NCI-H774 (cell line): ENCODE measurements around the gene DUSP22.
"Not testable (repeated sequence)": the region's sequence is repeated elsewhere in the genome, so short reads cannot be mapped to it uniquely, and the experiment has no call there.

Source experiments
- DNase-seq: peaks from one replicate; lab custom pipeline; 2025; lab: John Stamatoyannopoulos, UW

DUSP22 gene

DNA sequence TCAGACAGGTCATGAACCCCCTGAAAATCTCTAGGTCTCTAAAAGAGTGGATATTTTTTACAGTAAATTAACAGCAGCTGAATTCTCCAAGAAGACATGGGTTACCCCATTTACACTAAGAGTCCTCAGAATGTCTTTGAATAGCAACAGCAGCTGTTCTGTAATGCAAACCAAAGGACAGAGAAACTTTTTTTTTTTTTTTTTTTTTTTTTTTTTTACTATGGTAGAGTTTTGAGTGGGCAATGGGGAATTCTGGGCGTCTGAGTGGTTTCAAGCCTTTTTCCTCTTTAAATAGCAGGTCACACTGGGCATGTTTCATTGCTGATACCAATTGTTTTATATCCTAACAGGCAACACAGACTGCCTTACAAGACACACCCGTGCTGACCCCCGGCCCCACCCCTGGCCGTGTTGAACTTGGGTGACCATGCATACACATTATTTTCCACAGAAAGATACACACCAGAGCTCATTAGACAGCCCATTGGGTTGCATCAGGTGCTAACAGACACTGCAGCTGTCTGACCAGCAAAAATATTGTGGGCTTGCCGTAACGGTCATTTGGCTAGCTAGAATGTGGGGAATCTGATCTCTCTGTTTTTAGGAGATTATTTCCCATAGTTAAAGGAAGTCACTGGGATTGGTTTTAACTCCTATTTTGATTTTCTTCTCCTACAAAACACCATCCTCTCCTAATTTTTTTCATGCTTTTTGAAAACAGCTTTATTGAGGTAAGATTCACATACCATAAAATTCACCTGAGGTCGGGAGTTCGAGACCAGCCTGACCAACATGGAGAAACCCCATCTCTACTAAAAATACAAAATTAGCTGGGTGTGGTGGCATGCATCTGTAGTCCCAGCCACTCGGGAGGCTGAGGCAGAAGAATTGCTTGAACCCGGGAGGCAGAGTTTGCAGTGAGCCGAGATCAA, 72.6 kb downstream of the DUSP22 start:
- no peak for DNase-seq

DNA sequence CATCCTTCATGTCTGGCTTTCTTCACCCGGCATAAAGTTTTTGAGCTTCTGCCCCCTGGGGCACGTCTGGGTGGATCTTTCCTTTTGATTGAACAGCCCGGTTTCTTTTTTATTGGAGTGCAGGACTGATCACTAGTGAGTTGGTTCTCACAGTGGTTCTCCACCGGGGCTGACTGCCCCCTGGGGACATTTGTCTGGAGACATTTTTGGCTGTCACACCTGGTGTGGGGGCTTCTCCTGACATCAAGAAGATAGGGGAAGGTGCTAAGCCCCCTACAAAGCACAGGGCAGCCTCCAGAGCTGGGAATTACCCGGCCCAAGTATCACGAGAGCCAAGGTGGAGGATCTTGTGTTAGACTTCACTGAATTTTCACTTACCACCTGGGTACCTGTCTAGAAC, 73.5 kb downstream of the DUSP22 start:
- no peak for DNase-seq

DNA sequence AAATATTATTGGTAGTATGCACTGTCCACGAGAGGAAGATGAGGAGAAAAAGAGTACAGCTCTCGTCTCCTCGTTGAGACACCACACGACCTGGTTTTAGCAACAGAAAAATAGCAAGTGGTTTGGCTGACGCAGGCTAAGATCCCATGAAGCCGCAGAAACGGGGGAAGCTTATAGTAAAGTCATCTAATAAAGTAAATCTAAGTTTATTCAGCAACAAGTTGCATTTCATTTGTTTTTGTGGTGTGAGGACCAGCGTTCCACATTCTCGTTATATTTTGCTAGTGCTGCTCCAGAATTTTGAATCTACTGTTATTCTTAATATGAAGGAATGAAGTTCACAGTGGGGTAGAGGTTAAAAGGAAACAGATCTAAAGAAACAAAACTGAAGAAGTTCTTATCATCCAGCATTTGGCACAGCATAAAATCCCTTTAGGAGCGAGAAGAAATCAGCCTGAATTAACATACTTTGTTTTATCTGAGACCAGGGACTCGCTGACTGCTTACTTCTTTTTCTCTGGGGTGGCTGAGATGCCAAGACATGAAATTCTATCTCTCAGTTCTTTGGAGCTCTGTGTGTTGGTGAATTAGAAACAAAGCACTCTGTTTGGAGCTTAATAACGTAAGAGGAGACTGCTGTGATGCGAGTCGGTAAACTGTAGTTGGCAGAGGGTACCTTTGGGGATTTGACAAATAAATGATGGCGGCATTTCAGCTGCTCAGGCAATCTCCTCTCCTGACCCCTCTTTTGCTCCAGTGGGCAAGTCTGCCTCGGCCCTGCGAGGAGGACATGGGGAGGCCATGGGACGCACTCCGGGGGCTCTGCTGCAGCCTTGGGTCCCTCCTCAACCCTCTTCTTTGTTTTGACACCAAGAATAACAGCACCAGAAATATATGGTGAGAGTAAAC, 74.4 kb downstream of the DUSP22 start:
- DNase-seq = no peak

DNA sequence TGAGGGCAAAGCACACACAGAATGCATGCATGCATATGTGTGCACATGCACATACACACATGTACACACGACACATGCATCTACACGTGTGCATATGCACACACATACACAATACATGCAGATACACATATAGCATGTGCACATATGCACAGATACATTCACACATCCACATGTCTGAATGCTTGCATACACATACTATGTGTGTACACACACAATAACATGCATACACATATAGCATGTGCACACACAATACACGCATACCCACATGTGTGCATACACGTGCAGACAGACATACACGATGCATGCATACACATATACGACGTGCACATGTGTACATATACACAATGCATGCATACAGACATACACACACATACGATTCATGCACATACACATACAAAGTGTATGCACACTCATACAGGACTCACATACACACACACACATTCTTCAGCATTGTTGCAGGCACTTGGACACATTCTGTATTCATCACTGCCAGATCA, 75.1 kb downstream of the DUSP22 start:
- no peak for DNase-seq

DNA sequence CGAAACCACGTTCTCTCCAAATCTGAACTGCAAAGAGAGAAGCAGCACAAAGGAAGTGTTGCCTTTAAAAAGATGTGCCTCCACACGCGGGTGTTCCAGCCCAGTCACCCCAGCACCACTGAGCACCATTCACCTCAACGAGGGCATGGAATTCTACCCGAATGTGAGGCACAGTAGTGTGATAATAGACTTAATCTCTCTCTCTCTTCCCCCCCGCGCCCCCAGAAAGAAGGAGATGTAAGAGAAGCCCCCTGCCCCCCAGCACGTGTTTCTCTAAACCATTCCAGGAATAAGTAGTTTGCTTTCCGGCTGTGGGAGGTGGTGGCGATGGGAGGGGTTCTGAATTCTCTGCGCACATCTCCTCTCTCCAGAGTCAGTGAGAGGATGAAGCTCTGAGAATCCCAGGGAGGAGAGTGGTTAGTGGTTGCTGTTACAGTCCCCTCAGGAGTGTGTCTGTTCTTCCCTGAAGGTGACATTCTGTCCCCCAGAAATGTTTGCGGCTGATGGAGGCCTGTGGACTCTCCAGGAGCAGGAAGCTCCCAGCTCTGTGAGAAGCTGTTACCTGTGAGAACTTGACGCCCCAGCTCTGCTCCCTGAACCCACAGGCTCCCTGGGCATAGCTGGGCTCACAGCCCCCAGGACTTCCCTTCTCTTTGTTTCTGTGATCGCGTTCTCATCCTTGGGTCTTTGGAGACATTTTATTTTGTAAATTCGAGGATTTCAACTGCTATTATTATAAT, 75.8 kb downstream of the DUSP22 start:
- DNase-seq = no peak

DNA sequence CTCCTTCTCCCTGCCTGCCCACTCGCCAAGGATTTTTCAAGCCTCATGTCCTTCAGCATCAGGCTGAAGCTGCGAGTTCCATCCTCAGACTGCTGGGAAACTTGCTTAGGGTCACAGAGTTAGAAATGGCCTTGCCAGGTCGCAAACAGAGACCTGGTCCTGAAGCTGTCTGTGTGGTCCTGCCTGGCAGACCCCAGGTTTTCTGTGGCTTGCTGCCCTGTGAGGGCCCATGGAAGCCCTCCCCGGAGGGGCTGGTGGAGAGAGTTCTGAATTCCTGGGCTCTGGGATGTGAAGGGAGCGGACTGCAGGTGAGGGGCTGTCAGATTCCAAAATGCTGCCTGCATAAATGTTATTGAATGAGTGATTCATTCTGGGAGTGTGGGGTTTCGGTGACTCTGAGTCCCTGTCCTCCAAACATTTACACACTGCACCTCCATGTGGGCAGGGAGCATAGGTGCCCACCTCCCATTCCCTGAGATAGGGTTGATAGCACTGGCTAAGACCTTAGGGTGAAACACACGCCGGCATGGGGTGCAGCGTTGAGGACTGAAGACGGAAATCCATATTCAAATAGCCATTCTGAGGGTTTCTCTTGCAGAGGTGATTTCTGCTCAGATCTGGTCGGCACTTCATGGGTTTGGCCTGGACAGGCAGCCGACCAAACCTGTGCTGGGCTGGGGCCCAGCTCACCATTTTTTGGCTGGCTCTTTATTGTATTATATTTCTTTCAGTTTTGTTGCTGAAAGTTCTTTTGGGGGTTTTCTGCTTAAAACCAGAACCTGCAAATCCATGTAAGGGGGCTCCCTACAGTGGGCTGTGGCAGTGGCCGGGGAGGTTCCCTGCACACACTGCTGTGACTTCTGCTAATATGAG, 77.5 kb downstream of the DUSP22 start:
- no peak for DNase-seq

DNA sequence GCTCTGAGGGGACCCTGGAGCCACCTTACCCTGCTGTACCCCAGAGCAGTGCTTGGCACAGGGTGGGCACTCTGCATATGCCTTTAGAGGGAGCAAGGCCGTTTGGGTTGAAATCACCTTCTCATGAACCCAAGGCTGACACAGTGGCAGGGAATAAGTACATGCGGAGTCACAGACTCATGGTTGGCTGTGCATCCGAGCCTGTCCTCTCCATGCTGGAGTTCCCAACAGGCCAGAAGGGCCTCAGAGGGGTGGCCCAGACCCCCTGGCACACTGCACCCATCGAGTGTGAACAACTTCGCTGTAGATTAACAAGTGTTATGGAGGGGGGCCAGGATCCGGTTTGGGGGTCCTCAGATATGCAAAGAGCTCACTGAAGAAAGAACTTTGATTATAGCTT, 78.3 kb downstream of the DUSP22 start:
- DNase-seq = no peak

DNA sequence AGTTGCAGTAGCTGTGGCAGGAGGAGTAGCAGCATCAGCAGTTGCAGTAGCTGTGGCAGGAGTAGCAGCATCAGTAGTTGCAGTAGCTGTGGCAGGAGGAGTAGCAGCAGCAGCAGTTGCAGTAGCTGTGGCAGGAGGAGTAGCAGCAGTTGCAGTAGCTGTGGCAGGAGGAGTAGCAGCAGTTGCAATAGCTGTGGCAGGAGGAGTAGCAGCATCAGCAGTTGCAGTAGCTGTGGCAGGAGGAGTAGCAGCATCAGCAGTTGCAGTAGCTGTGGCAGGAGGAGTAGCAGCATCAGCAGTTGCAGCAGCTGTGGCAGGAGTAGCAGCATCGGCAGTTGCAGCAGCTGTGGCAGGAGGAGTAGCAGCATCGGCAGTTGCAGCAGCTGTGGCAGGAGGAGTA, 79.6 kb downstream of the DUSP22 start:
- not testable (repeated sequence) for DNase-seq

DNA sequence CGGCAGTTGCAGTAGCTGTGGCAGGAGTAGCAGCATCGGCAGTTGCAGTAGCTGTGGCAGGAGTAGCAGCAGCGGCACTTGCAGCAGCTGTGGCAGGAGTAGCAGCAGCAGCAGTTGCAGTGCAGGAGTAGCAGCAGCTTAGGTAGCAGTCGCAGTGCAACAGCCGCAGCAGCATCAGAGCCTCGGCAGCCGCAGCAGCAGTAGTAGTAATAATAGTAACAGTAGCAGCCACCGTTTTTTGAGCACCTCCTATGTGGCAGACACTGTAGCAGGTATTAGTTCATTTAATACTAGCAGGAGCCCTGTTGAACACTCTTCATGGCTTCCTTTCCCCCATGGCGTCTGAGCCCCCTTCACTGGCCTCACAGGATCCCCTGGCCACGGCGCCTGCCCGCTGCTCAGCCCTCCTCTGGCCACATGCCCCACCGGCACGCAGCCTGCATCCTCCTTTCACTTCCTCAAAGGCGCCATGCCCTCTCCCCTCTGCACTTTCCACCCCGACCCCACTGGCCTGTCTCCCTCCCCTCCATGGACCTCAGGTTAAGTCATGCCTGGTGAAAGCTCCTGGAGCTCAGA, 80.1 kb downstream of the DUSP22 start:
- DNase-seq = no peak

DNA sequence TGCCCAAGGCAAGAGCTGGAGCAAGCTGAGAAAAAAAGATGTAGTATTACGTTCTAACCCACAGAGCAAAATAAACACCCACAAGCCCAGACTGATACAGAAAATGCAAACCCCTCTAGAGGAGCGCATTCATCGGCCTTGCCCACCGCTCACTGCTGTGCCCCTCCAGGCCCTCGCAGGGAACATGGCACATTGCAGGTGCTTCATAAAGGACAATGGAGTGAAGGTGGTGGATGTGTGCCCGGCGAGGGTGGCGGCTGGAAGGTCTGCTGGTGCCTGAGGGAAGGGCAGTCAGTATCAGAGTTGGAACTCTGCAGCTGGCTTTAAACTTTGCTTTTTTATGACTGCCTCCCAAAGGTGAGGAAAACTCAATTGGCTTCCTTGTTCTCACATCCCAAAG, 80.7 kb downstream of the DUSP22 start:
- DNase-seq = no peak

DNA sequence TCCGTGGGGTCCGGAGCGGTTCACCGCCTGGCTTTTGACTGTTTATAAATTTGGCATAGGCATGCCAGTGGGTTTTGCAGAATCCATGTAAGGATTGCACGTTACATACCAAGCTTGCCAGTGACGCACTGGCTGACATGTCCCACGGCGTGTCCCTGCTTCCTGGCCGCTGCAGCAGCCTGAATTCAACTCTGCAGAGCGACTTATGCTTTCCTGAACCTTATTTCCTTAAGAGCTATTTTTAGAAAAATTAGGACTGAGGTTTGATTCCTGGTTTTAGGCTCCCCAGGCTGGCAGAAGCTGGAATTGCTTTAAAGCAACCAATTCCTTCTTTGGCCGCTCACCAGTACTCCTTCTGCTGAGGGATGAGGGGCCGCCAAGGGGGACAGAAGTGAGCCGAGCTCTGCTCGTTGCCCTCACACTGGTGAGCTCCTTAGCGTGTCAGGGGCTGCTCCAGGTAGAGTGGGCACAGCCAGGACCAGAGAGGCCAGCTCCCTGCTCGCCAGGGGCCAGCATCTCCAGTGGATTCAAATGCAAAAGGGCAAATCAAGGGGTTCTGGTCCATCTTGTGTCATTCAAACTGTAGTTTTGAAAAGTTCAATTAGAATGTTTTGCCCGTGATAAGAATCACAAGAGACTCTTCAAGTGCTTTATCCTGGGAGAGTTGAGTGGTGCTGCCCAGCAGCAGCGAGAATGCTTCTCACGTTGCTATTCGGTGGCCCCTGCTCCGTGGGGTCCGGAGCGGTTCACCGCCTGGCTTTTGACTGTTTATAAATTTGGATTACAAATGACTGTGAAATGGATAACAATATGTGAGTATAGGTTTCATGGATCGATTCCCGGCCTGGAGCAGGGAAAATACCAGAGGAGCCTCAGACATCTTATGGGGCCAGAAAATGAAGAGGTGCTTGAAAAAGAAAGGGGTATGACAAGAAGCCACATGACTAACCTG, 81.8 kb downstream of the DUSP22 start:
- no peak for DNase-seq

DNA sequence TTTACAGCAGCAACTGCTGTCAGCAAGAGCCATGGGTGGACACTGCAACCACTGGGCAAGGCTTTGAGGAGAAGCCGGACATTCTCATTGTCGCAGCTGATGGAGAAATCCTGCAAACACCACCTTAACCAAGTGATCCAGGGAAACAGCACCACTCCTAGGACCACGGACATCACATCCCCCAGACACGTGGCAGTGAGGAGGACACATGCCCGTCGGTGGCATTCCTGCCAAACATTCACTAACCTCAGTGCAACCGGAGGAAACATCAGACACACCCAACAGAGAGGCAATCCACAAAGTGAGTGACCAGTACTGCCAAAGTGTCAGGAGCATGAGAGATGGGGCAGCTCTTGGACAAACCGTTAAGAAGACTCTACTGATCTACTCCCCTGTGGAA, 82.7 kb downstream of the DUSP22 start:
- DNase-seq = no peak

DNA sequence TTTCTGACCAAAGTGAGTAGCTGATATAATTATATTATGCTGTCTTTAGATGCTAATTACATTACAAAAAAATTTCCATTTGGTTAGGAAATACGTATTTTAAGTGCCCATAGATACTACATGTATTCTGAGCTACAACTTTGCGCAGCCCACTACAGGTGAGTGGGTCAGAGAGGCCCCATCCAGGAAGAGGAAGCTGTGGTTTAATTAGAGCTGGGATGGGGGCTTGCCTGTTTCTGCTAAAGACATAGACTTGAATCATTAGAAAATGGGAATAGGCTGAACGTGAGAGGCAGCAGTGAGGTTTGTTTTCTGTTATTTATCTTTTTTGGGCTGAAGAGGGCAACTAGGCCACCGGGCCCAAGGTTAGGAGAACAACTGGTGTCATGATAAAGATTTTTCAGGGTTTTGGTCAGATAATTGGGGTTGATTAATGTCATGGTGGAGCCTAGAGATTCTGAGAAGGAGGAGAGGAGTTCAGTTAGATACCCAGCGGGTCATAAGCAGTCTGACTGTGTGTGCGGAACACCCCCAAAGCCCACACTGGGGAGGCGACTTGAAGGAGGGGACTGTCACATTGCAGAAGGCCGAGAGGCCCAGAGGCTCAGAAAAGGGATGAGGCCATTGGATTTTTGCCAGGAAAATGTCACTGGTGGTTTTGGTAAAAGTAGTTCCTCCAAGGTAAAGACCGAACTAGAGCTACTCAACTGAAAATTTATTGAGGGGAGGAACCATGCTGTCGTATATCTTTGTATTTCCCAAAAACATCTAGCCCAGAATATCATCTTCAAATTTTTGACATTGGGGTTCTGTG, 84.7 kb downstream of the DUSP22 start:
- no peak for DNase-seq

DNA sequence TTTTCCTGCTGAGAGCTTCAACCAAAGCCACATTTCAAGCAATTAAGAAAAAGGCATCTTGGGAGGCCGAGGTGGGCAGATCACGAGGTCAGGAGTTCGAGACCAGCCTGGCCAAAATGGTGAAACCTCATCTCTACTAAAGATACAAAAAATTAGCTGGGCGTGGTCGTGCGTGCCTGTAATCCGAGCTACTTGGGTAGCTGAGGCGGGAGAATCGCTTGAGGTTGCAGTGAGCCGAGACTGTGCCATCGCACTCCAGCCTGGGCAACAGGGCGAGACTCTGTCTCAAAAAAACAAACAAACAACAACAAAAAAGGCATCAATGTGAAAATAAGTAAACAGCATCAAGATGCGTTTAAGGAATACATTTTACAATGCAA, 85.3 kb downstream of the DUSP22 start:
- DNase-seq = not testable (repeated sequence)

DNA sequence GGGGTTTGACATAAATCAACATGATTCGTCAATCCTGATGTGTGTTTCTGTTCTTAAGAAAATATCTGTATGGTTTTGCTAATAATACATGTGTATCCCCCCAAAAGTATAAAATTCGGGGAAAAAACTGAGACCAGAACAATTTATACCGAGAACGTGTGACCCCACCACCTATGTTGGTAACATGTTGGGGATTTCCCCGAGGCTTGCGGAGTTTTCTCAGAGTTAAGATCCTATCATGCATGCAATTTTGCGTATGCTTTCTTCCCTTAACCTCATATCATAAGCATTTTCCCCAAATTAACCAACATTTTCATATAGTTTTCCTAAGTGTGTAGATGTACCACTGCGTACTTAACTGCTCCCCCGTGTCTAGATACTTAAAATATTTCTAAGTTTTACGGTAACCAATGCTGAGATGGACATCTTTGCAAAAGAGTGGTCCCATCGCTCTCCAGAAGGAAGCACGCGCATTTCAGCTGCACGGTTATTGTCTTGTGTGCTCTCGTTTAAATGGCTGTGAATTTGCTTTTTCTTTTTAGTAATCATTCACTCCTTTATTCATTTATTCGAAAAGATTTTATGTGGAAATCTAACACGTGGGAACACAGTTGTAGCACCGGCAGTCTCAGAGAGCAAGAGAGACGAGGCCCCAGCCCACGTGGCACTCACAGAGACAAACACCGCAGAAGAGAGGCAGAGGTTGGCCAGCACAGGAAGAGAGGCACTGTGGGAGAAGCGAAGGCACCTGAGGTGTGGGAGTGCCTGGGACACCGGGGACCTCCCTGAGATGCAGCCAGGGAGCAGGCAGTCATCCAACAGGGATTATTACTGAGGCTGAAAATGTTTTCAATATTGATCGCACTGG, 86.0 kb downstream of the DUSP22 start:
- DNase-seq = no peak

DNA sequence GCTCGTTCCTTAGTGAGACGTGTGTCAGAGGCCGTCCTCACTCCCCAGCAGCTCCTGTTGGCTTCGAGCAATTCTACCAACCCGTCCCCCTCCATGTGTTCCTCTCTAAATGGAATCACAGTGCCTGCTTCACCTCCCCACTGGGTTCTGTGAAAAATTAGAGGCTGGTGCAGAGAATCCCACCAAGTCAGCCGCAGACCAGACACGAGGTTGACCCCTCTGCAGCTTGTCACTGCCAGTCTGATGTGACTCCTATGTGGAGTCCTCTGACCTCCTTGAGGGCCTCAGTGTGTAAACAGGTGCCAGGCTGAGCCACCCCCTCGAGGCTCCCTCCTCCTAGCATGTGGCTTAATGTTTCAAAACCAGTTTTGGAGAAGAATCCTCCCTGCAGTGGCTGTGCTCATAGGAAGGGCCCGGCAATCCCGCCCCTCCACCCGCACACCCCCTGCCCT, 86.7 kb downstream of the DUSP22 start:
- DNase-seq = no peak

DNA sequence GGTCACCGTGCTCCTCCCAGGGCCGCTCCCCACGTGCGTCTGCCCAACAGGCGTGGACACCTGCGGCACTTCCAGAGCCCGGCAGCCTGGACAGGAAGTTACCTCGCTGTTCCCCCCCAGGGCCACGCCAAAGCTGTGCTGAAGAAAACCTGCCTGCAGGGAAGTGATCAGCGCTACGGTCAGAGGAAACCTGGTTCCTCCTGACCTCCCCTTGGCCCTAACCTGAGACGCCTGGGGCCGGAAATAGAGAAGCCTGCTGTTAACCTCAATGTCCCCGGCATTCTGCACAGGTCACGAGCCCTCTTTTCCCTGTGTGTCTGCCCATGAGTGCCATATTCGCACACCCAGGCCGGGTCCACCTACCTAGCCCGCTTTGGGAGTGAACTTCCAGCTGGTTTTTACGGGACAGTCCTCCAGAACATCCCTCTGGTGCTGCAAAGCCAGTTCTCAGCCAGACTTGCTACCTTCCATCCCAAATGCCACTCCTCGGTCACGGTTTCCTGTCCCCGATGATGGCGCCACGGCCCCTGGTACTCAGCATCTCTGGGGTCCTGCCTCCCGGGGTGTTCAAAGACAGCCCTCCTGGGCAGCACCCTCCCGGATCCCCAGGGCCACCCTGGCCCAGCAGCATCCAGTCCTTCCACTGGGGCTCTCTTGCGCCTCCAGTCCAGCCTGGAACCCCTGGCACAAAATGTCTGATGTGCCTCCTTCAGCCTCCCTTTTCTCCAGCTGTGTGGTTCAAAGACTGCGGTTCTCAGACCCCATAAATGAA, 87.3 kb downstream of the DUSP22 start:
- DNase-seq = no peak
